ENCODE data around the gene KRTAP3-2.

Gene KRTAP3-2

DNA sequence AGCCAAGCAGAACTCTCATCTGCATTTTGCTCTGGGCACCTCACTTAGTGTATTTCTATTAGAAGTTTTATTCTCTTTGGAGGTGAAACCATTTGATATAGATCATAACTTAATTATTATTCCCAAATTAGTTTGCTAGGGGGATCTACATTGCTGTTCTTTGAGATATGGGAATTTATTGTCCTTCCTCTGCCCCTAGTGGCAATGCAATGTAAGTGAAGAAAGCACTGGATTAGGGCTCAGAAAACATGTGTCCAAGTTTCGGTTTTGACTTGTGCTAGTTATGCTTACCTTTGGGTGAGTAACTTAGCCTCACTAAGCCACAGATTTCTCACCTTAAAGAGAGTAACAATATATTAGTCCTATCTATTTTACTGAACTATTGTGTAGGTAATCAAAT lies 35.9 kb downstream of the KRTAP3-2 start:
- no peak for DNase-seq (ENCODE audit: low spot score)

DNA sequence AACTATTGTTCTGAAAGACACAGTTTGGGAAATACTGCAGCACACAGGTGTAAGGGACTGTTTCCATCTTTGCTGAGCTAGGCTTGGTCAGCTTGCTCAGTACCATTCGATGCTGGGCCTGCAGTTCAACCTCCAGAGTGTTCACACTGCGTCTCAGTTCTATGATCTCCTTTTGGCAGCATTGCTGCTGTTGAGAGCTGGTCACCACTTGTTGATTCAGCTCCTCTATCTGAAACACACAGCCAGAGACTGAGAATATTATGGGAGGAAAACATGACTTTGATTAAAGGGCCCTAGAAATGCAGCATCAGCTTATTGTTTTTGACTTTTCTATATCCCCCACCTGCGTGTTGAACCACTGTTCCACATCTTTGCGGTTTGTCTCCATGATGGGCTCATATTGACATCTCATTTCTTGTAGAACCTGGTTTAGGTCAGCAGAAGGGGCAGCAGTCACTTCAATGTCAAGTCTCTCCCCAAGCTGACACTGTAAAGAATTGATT lies 37.6 kb downstream of the KRTAP3-2 start:
- no peak for DNase-seq (ENCODE audit: low spot score)

- no peak for DNase-seq (ENCODE audit: low spot score)
Measured at GRCh38 chr17:40961591-40961990, 38.1 kb downstream of the KRTAP3-2 start.

- DNase-seq (ENCODE audit: low spot score): no peak
Measured at GRCh38 chr17:40960144-40960543, 39.6 kb downstream of the KRTAP3-2 start.

DNA sequence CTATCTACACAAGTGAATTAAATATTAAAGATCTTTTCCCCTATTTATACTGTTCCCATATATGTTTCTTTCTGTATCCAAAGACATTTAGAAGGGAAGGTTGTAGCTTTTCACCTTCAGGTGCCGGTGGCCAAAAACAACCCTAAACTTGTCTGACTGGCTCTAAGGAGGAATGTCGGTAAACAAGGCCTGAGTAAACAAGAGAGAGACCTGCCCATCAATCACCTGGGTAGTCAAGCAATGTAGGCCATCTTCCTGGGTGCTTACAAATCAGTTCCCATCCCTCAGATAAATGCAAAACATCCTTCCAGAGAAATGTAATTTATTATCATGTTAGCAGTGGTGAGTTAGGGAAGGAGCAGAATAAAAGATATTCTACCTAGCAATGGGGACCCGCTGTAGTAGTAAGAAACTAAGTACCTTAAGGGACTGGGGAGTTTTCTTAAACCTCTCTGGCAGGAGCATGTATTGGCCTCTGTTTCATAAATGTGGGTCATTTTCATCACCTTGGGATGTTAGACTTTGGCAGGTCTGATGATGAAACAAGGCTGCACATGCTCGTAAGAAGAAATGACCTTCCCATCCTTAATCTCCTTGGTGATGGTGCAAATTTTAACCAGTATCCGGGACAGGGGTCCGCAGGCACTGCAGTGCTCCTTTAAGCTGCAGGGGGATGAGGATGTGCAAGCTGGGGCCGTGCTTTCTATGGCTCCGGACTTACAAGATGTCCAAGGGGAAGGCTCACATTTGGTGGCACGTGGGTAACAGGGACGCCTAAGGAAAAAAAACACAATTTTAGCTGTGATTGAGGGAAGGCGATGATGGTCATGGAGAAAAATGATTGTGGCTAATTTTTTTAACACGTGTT lies 41.4 kb downstream of the KRTAP3-2 start:
- DNase-seq (ENCODE audit: low spot score): no peak

- no peak for DNase-seq (ENCODE audit: low spot score)
Measured at GRCh38 chr17:40956401-40957254, 43.1 kb downstream of the KRTAP3-2 start.

DNA sequence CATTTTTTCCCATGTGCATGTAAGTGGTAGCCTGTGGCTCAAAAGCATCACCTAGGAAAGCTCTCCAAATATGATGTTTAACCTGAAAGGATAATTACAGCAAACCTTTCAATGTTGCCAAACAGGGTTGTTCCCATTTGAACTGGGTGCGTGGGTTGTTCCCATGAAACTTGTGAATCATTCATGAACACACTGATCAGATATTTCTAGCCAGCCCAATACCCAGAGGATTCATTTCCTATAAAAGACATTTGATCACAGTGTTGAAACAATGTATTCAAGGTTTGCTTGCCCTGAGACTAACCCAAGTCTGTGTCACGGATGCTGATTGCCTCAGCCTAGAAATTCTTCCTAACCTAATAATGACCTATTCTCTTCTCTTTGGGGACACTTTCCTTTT lies 45.8 kb downstream of the KRTAP3-2 start:
- no peak for DNase-seq (ENCODE audit: low spot score)

- DNase-seq (ENCODE audit: low spot score): no peak
Measured at GRCh38 chr17:40952661-40953060, 47.0 kb downstream of the KRTAP3-2 start.

- no peak for DNase-seq (ENCODE audit: low spot score)
Measured at GRCh38 chr17:40952154-40952553, 47.6 kb downstream of the KRTAP3-2 start.

DNA sequence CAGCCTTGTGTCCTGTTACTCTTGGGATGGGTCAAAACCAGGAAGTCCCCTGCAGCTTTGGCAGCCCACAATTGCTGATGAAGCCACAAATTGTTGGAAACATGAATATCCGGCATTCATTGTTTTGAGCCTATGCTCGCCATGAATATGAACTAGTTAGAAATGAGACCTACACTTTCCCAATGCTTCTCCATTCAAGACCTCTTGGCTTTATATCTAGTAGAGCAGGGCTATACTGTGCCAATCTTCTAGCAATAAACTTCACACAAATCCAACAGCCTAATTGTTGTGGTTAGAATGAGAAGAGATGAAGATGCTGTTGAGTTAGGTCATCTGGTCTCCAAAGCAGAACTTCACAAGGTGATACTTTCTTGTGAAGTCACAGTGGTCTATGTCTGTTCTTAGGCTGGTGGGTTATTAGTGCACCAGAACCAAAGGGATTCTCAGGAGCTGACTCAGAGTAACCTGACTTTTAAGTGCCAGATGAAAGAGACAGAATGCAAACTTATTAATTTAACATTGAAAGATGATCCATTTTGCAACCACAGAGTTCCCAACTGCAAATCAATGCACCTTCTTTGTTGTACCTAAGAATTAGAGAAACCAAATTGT lies 48.6 kb downstream of the KRTAP3-2 start:
- no peak for DNase-seq (ENCODE audit: low spot score)

GRCh38 chr17:40950176-40950575 lies 49.5 kb downstream of the KRTAP3-2 start:
- no peak for DNase-seq (ENCODE audit: low spot score)

- DNase-seq (ENCODE audit: low spot score): no peak
Measured at GRCh38 chr17:40949418-40949817, 50.3 kb downstream of the KRTAP3-2 start.
